ENCODE data around the gene KCNAB1. TPM values are rescaled to one million over a fixed set of nuclear protein-coding genes. Genes with fewer than 3 reads are reported as not detected.
"Not testable (repeated sequence)": the region's sequence is repeated elsewhere in the genome, so short reads cannot be mapped to it uniquely, and the experiment has no call there.

KCNAB1 gene
- total RNA-seq, 2 experiments from 2014 or later: not detected

- ChIA-PET CTCF (interaction anchor here (0.6 kb wide), 1 partner anchor 42 kb away, joined by 3 read pairs; no protein-coding TSS in a partner anchor), POLR2A (no interaction called here)
Observed at GRCh38 chr3:156536524-156537316, 416.3 kb downstream of the KCNAB1 start.

GRCh38 chr3:156539051-156539450 lies 418.7 kb downstream of the KCNAB1 start:
- POLR2A ChIA-PET: no interaction called here
- CTCF ChIA-PET: no interaction called here

GRCh38 chr3:156539802-156540201 lies 419.4 kb downstream of the KCNAB1 start:
- POLR2A ChIA-PET: no interaction called here

GRCh38 chr3:156542101-156543042 lies 422.0 kb downstream of the KCNAB1 start:
- POLR2A ChIA-PET: no interaction called here
- CTCF ChIA-PET: no interaction called here

More at GRCh38 chr3:156539802-156540201, 419.4 kb downstream of the KCNAB1 start:
- CTCF ChIA-PET: interaction anchor here (0.6 to 1.0 kb wide), 2 partner anchors 48 to 139 kb away, joined by 3 to 4 read pairs; no protein-coding TSS in a partner anchor

GRCh38 chr3:156543043-156543555 lies 422.7 kb downstream of the KCNAB1 start:
- POLR2A ChIA-PET: no interaction called here

GRCh38 chr3:156547637-156548036 lies 427.3 kb downstream of the KCNAB1 start:
- ChIA-PET CTCF (no interaction called here), POLR2A (no interaction called here)

More at GRCh38 chr3:156543043-156543555, 422.7 kb downstream of the KCNAB1 start:
- CTCF ChIA-PET: no interaction called here

GRCh38 chr3:156548041-156548687 lies 427.8 kb downstream of the KCNAB1 start:
- POLR2A ChIA-PET: no interaction called here
- CTCF ChIA-PET: interaction anchor here (1.0 to 1.2 kb wide), 2 partner anchors 38 to 154 kb away, joined by 3 read pairs; no protein-coding TSS in a partner anchor

- ChIA-PET POLR2A (no interaction called here), CTCF (interaction anchor here (1.0 to 1.2 kb wide), 2 partner anchors 39 to 153 kb away, joined by 3 read pairs; no protein-coding TSS in a partner anchor)
Observed at GRCh38 chr3:156548902-156549301, 428.5 kb downstream of the KCNAB1 start.

GRCh38 chr3:156551261-156551660 lies 430.9 kb downstream of the KCNAB1 start:
- ChIA-PET POLR2A (no interaction called here), CTCF (no interaction called here)

- POLR2A ChIA-PET: no interaction called here
- CTCF ChIA-PET: no interaction called here
Observed at GRCh38 chr3:156551746-156552145, 431.4 kb downstream of the KCNAB1 start.

GRCh38 chr3:156552973-156553372 lies 432.6 kb downstream of the KCNAB1 start:
- CTCF ChIA-PET: interaction anchor here (0.7 kb wide), 1 partner anchor 655 kb away, joined by 4 read pairs; no protein-coding TSS in a partner anchor
- POLR2A ChIA-PET: no interaction called here

- POLR2A ChIA-PET: interaction anchor here (1.7 to 2.2 kb wide), 4 partner anchors 120 to 620 kb away, joined by 6 to 21 read pairs (median 10); partner anchors contain the start of gene TIPARP
- CTCF ChIA-PET: interaction anchor here (1.1 to 1.7 kb wide), 3 partner anchors 70 to 124 kb away, joined by 3 to 6 read pairs (median 5); no protein-coding TSS in a partner anchor
Observed at GRCh38 chr3:156553705-156554356, 433.5 kb downstream of the KCNAB1 start.

GRCh38 chr3:156554515-156554841 lies 434.1 kb downstream of the KCNAB1 start:
- CTCF ChIA-PET: interaction anchor here (1.1 to 1.7 kb wide), 3 partner anchors 71 to 124 kb away, joined by 3 to 6 read pairs (median 5); no protein-coding TSS in a partner anchor
- POLR2A ChIA-PET: interaction anchor here (0.9 to 2.2 kb wide), 7 partner anchors 70 to 620 kb away, joined by 3 to 21 read pairs (median 6); partner anchors contain the start of gene TIPARP

GRCh38 chr3:156554842-156555687 lies 434.7 kb downstream of the KCNAB1 start, which contains the start of gene SSR3:
Gene SSR3, minus strand, starts transcription at chr3:156555117. Its CDS starts 28 bp downstream, at chr3:156555089.
- ChIA-PET POLR2A (interaction anchor here (0.7 to 2.2 kb wide), 8 partner anchors 71 to 619 kb away, joined by 3 to 21 read pairs (median 4); partner anchors contain the start of gene TIPARP), CTCF (interaction anchor here (0.6 to 1.7 kb wide), 6 partner anchors 11 to 512 kb away, joined by 3 to 6 read pairs (median 4); no protein-coding TSS in a partner anchor)

- CTCF ChIA-PET: interaction anchor here (0.9 kb wide), 1 partner anchor 579 kb away, joined by 3 read pairs; no protein-coding TSS in a partner anchor
- POLR2A ChIA-PET: no interaction called here
Observed at GRCh38 chr3:156558389-156558788, 438.0 kb downstream of the KCNAB1 start.

GRCh38 chr3:156559321-156559720 lies 438.9 kb downstream of the KCNAB1 start:
- ChIA-PET CTCF (no interaction called here), POLR2A (no interaction called here)

- CTCF ChIA-PET: no interaction called here
- POLR2A ChIA-PET: no interaction called here
Observed at GRCh38 chr3:156561533-156561932, 441.2 kb downstream of the KCNAB1 start.

- POLR2A ChIA-PET: not testable (repeated sequence)
Observed at GRCh38 chr3:156562486-156562885, 442.1 kb downstream of the KCNAB1 start.

More at GRCh38 chr3:156562486-156562885, 442.1 kb downstream of the KCNAB1 start:
- CTCF ChIA-PET: not testable (repeated sequence)

Measured in activated CD8-positive, alpha-beta memory T cell treated with anti-CD3 and anti-CD28 coated beads for 36 hours (primary cell).